ENCODE results near the gene ENOX1. TPM values are rescaled to one million over a fixed set of nuclear protein-coding genes. Genes with fewer than 3 reads are reported as not detected.

Gene ENOX1
- total RNA-seq, 1 experiment from 2014 or later: 1.8 TPM

DNA sequence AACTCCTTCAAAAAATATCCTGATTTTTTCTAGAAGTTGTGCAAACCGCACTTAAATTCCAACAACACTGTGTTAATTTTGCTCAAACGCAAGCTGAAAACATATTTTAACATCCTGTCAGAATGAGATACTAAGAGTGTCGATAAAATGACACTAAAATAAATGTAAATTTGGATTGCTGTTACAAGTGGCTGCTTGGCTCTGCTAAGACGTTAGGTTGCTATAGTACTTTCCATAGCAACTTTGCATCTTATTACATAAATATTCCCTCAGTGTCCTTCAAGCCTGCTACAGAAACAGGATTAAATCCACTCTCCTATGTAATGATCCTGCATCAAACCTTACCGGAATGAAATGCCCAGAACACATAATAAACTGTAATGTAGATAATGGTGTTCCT is 471.2 kb downstream of the ENOX1 start:
- no peak for DNase-seq (ENCODE audit: unreplicated experiment)
- intact Hi-C loops (cut with micrococcal nuclease): no loop called here
- Mint-ChIP-seq H3K27me3 (ENCODE audit: insufficient read depth, unreplicated experiment) (no peaks in the 10 kb centered on the region), H3K27ac (ENCODE audit: low read depth, unreplicated experiment) (no peak overlapping the region), H3K9me3 (ENCODE audit: unreplicated experiment) (no peaks in the 10 kb centered on the region), H3K36me3 (ENCODE audit: insufficient read depth, unreplicated experiment) (no peaks in the 10 kb centered on the region), H3K4me3 (ENCODE audit: unreplicated experiment) (no peak overlapping the region), H3K4me1 (ENCODE audit: insufficient read depth, unreplicated experiment) (peaks cover 6% of the 10 kb centered on the region)
- BruUV-seq (replicated peaks): no TSS peak
- CTCF ChIA-PET: no interaction called here
- POLR2A ChIA-PET: no interaction called here
- TF ChIP-seq, protein P1, sequence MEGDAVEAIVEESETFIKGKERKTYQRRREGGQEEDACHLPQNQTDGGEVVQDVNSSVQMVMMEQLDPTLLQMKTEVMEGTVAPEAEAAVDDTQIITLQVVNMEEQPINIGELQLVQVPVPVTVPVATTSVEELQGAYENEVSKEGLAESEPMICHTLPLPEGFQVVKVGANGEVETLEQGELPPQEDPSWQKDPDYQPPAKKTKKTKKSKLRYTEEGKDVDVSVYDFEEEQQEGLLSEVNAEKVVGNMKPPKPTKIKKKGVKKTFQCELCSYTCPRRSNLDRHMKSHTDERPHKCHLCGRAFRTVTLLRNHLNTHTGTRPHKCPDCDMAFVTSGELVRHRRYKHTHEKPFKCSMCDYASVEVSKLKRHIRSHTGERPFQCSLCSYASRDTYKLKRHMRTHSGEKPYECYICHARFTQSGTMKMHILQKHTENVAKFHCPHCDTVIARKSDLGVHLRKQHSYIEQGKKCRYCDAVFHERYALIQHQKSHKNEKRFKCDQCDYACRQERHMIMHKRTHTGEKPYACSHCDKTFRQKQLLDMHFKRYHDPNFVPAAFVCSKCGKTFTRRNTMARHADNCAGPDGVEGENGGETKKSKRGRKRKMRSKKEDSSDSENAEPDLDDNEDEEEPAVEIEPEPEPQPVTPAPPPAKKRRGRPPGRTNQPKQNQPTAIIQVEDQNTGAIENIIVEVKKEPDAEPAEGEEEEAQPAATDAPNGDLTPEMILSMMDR (IDR thresholded peaks at IDR 0.05; ENCODE audit: unreplicated experiment): no peak

GRCh38 chr13:43309311-43309710 is 477.5 kb downstream of the ENOX1 start:
- Mint-ChIP-seq H3K9me3 (ENCODE audit: unreplicated experiment) (no peaks in the 10 kb centered on the region), H3K4me3 (ENCODE audit: unreplicated experiment) (no peak overlapping the region), H3K4me1 (ENCODE audit: insufficient read depth, unreplicated experiment) (peaks cover 23% of the 10 kb centered on the region), H3K27me3 (ENCODE audit: insufficient read depth, unreplicated experiment) (no peaks in the 10 kb centered on the region), H3K27ac (ENCODE audit: low read depth, unreplicated experiment) (no peak overlapping the region), H3K36me3 (ENCODE audit: insufficient read depth, unreplicated experiment) (no peaks in the 10 kb centered on the region)
- POLR2A ChIA-PET: interaction anchor here (0.6 kb wide), 1 partner anchor 1418 kb away, joined by 3 read pairs; no protein-coding TSS in a partner anchor
- intact Hi-C loops (cut with micrococcal nuclease): loop anchor here (5.0 to 10.0 kb wide), 3 partner anchors 155 to 568 kb away; partner anchors contain the start of genes CCDC122 and LACC1
- TF ChIP-seq, protein P1 (IDR thresholded peaks at IDR 0.05; ENCODE audit: unreplicated experiment): no peak
- CTCF ChIA-PET: interaction anchor here (0.6 to 0.7 kb wide), 3 partner anchors 74 to 431 kb away, joined by 3 to 4 read pairs (median 3); no protein-coding TSS in a partner anchor
- no peak for DNase-seq (ENCODE audit: unreplicated experiment)
- BruUV-seq (replicated peaks): no TSS peak

- peak; percentile 93 for DNase-seq (ENCODE audit: unreplicated experiment)
- no peaks in the 10 kb centered on the region for H3K27me3 Mint-ChIP-seq (ENCODE audit: insufficient read depth, unreplicated experiment)
- H3K9me3 Mint-ChIP-seq (ENCODE audit: unreplicated experiment): no peaks in the 10 kb centered on the region
- BruUV-seq (replicated peaks): no TSS peak
- H3K4me3 Mint-ChIP-seq (ENCODE audit: unreplicated experiment): no peak overlapping the region
- POLR2A ChIA-PET: no interaction called here
- CTCF ChIA-PET: no interaction called here
- H3K36me3 Mint-ChIP-seq (ENCODE audit: insufficient read depth, unreplicated experiment): no peaks in the 10 kb centered on the region
- H3K27ac Mint-ChIP-seq (ENCODE audit: low read depth, unreplicated experiment): peak overlapping the region; percentile 70
- peaks cover 23% of the 10 kb centered on the region for H3K4me1 Mint-ChIP-seq (ENCODE audit: insufficient read depth, unreplicated experiment)
- intact Hi-C loops (cut with micrococcal nuclease): loop anchor here (5.0 to 10.0 kb wide), 3 partner anchors 153 to 569 kb away; partner anchors contain the start of genes CCDC122 and LACC1
- TF ChIP-seq, protein P1 (IDR thresholded peaks at IDR 0.05; ENCODE audit: unreplicated experiment): no peak
Measured at GRCh38 chr13:43307921-43308433, 478.8 kb downstream of the ENOX1 start.

DNA sequence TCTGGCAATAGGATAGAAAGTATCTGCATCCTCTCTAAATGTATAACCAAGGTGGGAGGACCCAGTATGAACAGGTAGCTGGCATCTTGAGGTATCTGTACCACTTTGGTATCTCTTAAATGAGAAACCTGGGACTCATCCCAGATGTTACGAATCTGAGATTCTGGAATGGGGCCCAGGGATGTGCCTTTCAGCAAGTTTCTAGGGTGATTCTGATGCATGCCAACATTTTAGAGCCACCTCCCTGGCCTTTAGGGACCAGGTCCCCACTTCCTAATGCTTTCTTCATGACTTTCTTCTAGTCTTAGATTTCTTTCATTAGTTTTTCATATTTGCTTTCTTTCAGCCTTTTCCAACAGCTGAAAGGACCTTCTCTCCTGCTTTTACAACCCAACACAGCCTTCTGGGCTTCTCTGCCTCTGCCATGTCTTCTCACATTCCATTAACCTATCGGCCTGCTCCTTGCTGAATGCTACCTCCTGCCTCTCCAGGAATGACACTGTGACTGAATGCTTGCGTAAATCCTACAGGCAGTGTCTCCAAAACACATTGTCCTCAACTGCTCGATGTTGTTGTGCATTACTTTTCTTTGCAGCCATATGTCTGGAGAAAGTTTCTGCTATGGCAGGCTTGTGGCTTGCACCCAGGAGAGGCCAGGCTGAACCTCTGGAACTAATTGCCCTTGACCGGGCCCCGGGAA is 479.4 kb downstream of the ENOX1 start:
- intact Hi-C loops (cut with micrococcal nuclease): loop anchor here (5.0 to 10.0 kb wide), 3 partner anchors 153 to 570 kb away; partner anchors contain the start of genes CCDC122 and LACC1
- no peak overlapping the region for H3K4me3 Mint-ChIP-seq (ENCODE audit: unreplicated experiment)
- no TSS peak for BruUV-seq (replicated peaks)
- H3K27ac Mint-ChIP-seq (ENCODE audit: low read depth, unreplicated experiment): peak overlapping the region; percentile 70
- no peak for DNase-seq (ENCODE audit: unreplicated experiment)
- H3K36me3 Mint-ChIP-seq (ENCODE audit: insufficient read depth, unreplicated experiment): no peaks in the 10 kb centered on the region
- H3K9me3 Mint-ChIP-seq (ENCODE audit: unreplicated experiment): no peaks in the 10 kb centered on the region
- TF ChIP-seq, protein P1 (IDR thresholded peaks at IDR 0.05; ENCODE audit: unreplicated experiment): no peak
- ChIA-PET CTCF (interaction anchor here (0.6 kb wide), 1 partner anchor 454 kb away, joined by 3 read pairs; no protein-coding TSS in a partner anchor), POLR2A (no interaction called here)
- H3K27me3 Mint-ChIP-seq (ENCODE audit: insufficient read depth, unreplicated experiment): no peaks in the 10 kb centered on the region
- H3K4me1 Mint-ChIP-seq (ENCODE audit: insufficient read depth, unreplicated experiment): peaks cover 23% of the 10 kb centered on the region

Data from MCF 10A (cell line).